Measurements from ENCODE around the gene CDH19.
A peak's percentile ranks its signal among the peaks of the same experiment; 100 is the strongest.

The CDH19 gene

GRCh38 chr18:66555585-66555984 lies 48.3 kb downstream of the CDH19 start:
- H3K4me3 ChIP-seq (replicated peaks; ENCODE audit: low read depth, low read length) = no peak overlapping the region
- DNase-seq (ENCODE audit: extremely low read depth, insufficient read length) = no peak
- no peaks in the 10 kb centered on the region for H3K27me3 ChIP-seq (replicated peaks; ENCODE audit: control insufficient read depth, insufficient read depth, low read length)
- no peak for TF ChIP-seq CTCF (IDR thresholded peaks at IDR 0.05; ENCODE audit: insufficient read depth, low read length, poor library complexity, severe bottlenecking)
- no peaks in the 10 kb centered on the region for H3K36me3 ChIP-seq (ENCODE audit: control insufficient read depth, insufficient read depth, low read length)

- no peak for DNase-seq (ENCODE audit: extremely low read depth, insufficient read length)
- Histone ChIP-seq H3K27me3 (replicated peaks; ENCODE audit: control insufficient read depth, insufficient read depth, low read length) (no peaks in the 10 kb centered on the region), H3K4me3 (replicated peaks; ENCODE audit: low read depth, low read length) (no peak overlapping the region), H3K36me3 (ENCODE audit: control insufficient read depth, insufficient read depth, low read length) (no peaks in the 10 kb centered on the region)
- TF ChIP-seq CTCF (IDR thresholded peaks at IDR 0.05; ENCODE audit: insufficient read depth, low read length, poor library complexity, severe bottlenecking) = no peak
Measured at GRCh38 chr18:66553824-66554223, 50.1 kb downstream of the CDH19 start.

- H3K27me3 ChIP-seq (replicated peaks; ENCODE audit: control insufficient read depth, insufficient read depth, low read length) = no peaks in the 10 kb centered on the region
- TF ChIP-seq CTCF (IDR thresholded peaks at IDR 0.05; ENCODE audit: insufficient read depth, low read length, poor library complexity, severe bottlenecking) = no peak
- H3K36me3 ChIP-seq (ENCODE audit: control insufficient read depth, insufficient read depth, low read length) = no peaks in the 10 kb centered on the region
- no peak overlapping the region for H3K4me3 ChIP-seq (replicated peaks; ENCODE audit: low read depth, low read length)
- DNase-seq (ENCODE audit: extremely low read depth, insufficient read length) = no peak
Measured at GRCh38 chr18:66550366-66550765, 53.5 kb downstream of the CDH19 start.

- no peaks in the 10 kb centered on the region for H3K36me3 ChIP-seq (ENCODE audit: control insufficient read depth, insufficient read depth, low read length)
- TF ChIP-seq CTCF (IDR thresholded peaks at IDR 0.05; ENCODE audit: insufficient read depth, low read length, poor library complexity, severe bottlenecking) = peak; percentile 31
- DNase-seq (ENCODE audit: extremely low read depth, insufficient read length) = no peak
- no peaks in the 10 kb centered on the region for H3K27me3 ChIP-seq (replicated peaks; ENCODE audit: control insufficient read depth, insufficient read depth, low read length)
- no peak overlapping the region for H3K4me3 ChIP-seq (replicated peaks; ENCODE audit: low read depth, low read length)
Measured at GRCh38 chr18:66548747-66549146, 55.1 kb downstream of the CDH19 start.

- Histone ChIP-seq H3K27me3 (replicated peaks; ENCODE audit: control insufficient read depth, insufficient read depth, low read length) (no peaks in the 10 kb centered on the region), H3K36me3 (ENCODE audit: control insufficient read depth, insufficient read depth, low read length) (no peaks in the 10 kb centered on the region), H3K4me3 (replicated peaks; ENCODE audit: low read depth, low read length) (no peak overlapping the region)
- DNase-seq (ENCODE audit: extremely low read depth, insufficient read length) = no peak
- no peak for TF ChIP-seq CTCF (IDR thresholded peaks at IDR 0.05; ENCODE audit: insufficient read depth, low read length, poor library complexity, severe bottlenecking)
Measured at GRCh38 chr18:66534110-66534509, 69.8 kb downstream of the CDH19 start.

- DNase-seq (ENCODE audit: extremely low read depth, insufficient read length) = no peak
- no peak overlapping the region for H3K4me3 ChIP-seq (replicated peaks; ENCODE audit: low read depth, low read length)
- H3K36me3 ChIP-seq (ENCODE audit: control insufficient read depth, insufficient read depth, low read length) = no peaks in the 10 kb centered on the region
- TF ChIP-seq CTCF (IDR thresholded peaks at IDR 0.05; ENCODE audit: insufficient read depth, low read length, poor library complexity, severe bottlenecking) = no peak
- H3K27me3 ChIP-seq (replicated peaks; ENCODE audit: control insufficient read depth, insufficient read depth, low read length) = no peaks in the 10 kb centered on the region
Measured at GRCh38 chr18:66533693-66534092, 70.2 kb downstream of the CDH19 start.

Measured in GM06990 (cell line).